ENCODE measurements around the gene SQSTM1. TPM values are rescaled to one million over a fixed set of nuclear protein-coding genes. Genes with fewer than 3 reads are reported as not detected.
A peak's percentile ranks its signal among the peaks of the same experiment; 100 is the strongest.

SQSTM1 gene
- total RNA-seq, 4 donors from 2014 or later: 105 to 236 (median 149) TPM

GRCh38 chr5:179817890-179818745 lies 2.6 kb upstream of the SQSTM1 start:
- H3K9me3 ChIP-seq: no peaks in the 10 kb centered on the region
- no peak for DNase-seq

GRCh38 chr5:179818746-179819295 lies 1.9 kb upstream of the SQSTM1 start:
- peaks cover 52 to 68% (median 53%) of the 10 kb centered on the region in 3 donors for H3K4me1 ChIP-seq
- TF ChIP-seq POLR2A (IDR thresholded peaks at IDR 0.05): peak in 2 of 4 donors; percentile 12 to 67
- TF ChIP-seq CTCF (IDR thresholded peaks at IDR 0.05): no peak
- 2% methylated on average over 8 of the region's 35 CpGs; no CpG with 5 or more reads in 1 of the 2 donors for WGBS, 2 donors
- DNase-seq: peak; percentile 82
- H3K4me3 ChIP-seq: peak overlapping the region; percentile 14 to 100 (median 86)
- no peaks in the 10 kb centered on the region for H3K27me3 ChIP-seq
- intact Hi-C loops (cut with DNase I): no loop called here
- H3K9me3 ChIP-seq: no peaks in the 10 kb centered on the region
- H3K36me3 ChIP-seq: peaks cover 3 to 16% (median 5%) of the 10 kb centered on the region in 3 donors
- peak overlapping the region; percentile 98 to 100 (median 100) for H3K27ac ChIP-seq

More at GRCh38 chr5:179817890-179818745, 2.6 kb upstream of the SQSTM1 start:
- TF ChIP-seq POLR2A (IDR thresholded peaks at IDR 0.05) (no peak), CTCF (IDR thresholded peaks at IDR 0.05) (no peak)
- no peaks in the 10 kb centered on the region for H3K27me3 ChIP-seq
- 50 to 54% methylated on average over 8 to 10 of the region's 14 CpGs for WGBS, 2 donors
- peaks cover 47 to 65% (median 47%) of the 10 kb centered on the region in 3 donors for H3K4me1 ChIP-seq
- intact Hi-C loops (cut with DNase I): no loop called here
- H3K4me3 ChIP-seq: peak overlapping the region; percentile 14 to 100 (median 86)
- peaks cover 0 to 9% (median 0%) of the 10 kb centered on the region in 3 donors for H3K36me3 ChIP-seq
- H3K27ac ChIP-seq: peak overlapping the region; percentile 98 to 100 (median 100)

GRCh38 chr5:179819296-179820126 lies 1.2 kb upstream of the SQSTM1 start:
- H3K27me3 ChIP-seq: no peaks in the 10 kb centered on the region
- H3K36me3 ChIP-seq: peaks cover 10 to 23% (median 12%) of the 10 kb centered on the region in 3 donors
- no peak for DNase-seq
- H3K9me3 ChIP-seq: no peaks in the 10 kb centered on the region
- intact Hi-C loops (cut with DNase I): no loop called here
- peak overlapping the region; percentile 76 to 100 (median 94) for H3K4me3 ChIP-seq
- H3K4me1 ChIP-seq: peaks cover 59 to 75% (median 59%) of the 10 kb centered on the region in 3 donors
- 25% methylated on average over 14 of the region's 26 CpGs; no CpG with 5 or more reads in 1 of the 2 donors for WGBS, 2 donors
- H3K27ac ChIP-seq: peak overlapping the region; percentile 98 to 100 (median 100)
- TF ChIP-seq CTCF (IDR thresholded peaks at IDR 0.05) (no peak), POLR2A (IDR thresholded peaks at IDR 0.05) (no peak)

GRCh38 chr5:179820127-179820482 lies 600 bp upstream of the SQSTM1 start:
- intact Hi-C loops (cut with DNase I): no loop called here
- Histone ChIP-seq H3K27ac (peak overlapping the region; percentile 98 to 100 (median 100)), H3K27me3 (no peaks in the 10 kb centered on the region), H3K4me3 (peak overlapping the region; percentile 76 to 100 (median 94)), H3K36me3 (peaks cover 16 to 29% (median 16%) of the 10 kb centered on the region in 3 donors), H3K9me3 (no peaks in the 10 kb centered on the region), H3K4me1 (peaks cover 60 to 81% (median 60%) of the 10 kb centered on the region in 3 donors)
- 18 to 44% methylated on average over 3 to 10 of the region's 12 CpGs for WGBS, 2 donors
- TF ChIP-seq CTCF (IDR thresholded peaks at IDR 0.05): no peak
- no peak for TF ChIP-seq POLR2A (IDR thresholded peaks at IDR 0.05)
- DNase-seq: no peak

Data from esophagus squamous epithelium (tissue), 5 donors.